Calu3 (cell line): ENCODE data around the gene TASP1. TPM values are rescaled to one million over a fixed set of nuclear protein-coding genes. Genes with fewer than 3 reads are reported as not detected.

Experiments
- BruUV-seq: library from RNA; stranded (reverse); fragments of 400-500 nt; replicated peaks from 2 replicates; lab custom pipeline; 2021; lab: Mats Ljungman, UMichigan
- CTCF ChIA-PET: fragments of 300-600 bp; sonication (Branson Sonifier 250); formaldehyde crosslinking; loops from one replicate; lab custom pipeline; 2022; ENCODE audit warnings: antibody characterized with exemption; lab: Charles Lee
- DNase-seq: peaks from one replicate; pipeline ENCODE4 v3.0.0; 2022
- H3K27ac Mint-ChIP-seq: one replicate; pipeline ENCODE4 v1.8.0; 2022; ENCODE audit warnings: mixed read lengths; ENCODE audit not compliant: unreplicated experiment
- H3K27me3 Mint-ChIP-seq: one replicate; pipeline ENCODE4 v1.8.0; 2022; ENCODE audit warnings: mixed read lengths; ENCODE audit not compliant: unreplicated experiment
- H3K36me3 Mint-ChIP-seq: one replicate; pipeline ENCODE4 v1.8.0; 2022; ENCODE audit warnings: mild to moderate bottlenecking, moderate library complexity, mixed read lengths; ENCODE audit not compliant: insufficient read depth, unreplicated experiment
- H3K4me1 Mint-ChIP-seq: one replicate; pipeline ENCODE4 v1.8.0; 2022; ENCODE audit warnings: mild to moderate bottlenecking, low read depth, mixed read lengths; ENCODE audit not compliant: unreplicated experiment
- H3K4me3 Mint-ChIP-seq: one replicate; pipeline ENCODE4 v1.8.0; 2022; ENCODE audit warnings: mild to moderate bottlenecking, low read depth, moderate library complexity, mixed read lengths; ENCODE audit not compliant: unreplicated experiment
- H3K9me3 Mint-ChIP-seq: one replicate; pipeline ENCODE4 v1.8.0; 2022; ENCODE audit warnings: low read depth, mixed read lengths; ENCODE audit not compliant: unreplicated experiment
- intact Hi-C: fragments of 100-400 bp; cut with micrococcal nuclease; formaldehyde crosslinking; loops from one replicate; pipeline ENCODE4 v1.10.0; 2022; ENCODE audit not compliant: unreplicated experiment
- total RNA-seq: library from RNA; stranded (reverse); gene quantifications from 2 replicates; pipeline ENCODE4 v1.2.3, GENCODE V29; 2022
- TF ChIP-seq, protein P1 (sequence below): fragments of 200-600 bp; IDR thresholded peaks from one replicate; pipeline ENCODE4 v1.8.0; 2022; ENCODE audit warnings: antibody characterized with exemption; ENCODE audit not compliant: unreplicated experiment

TASP1 gene
- total RNA-seq, 1 experiment from 2014 or later, result 20.0 TPM

DNA sequence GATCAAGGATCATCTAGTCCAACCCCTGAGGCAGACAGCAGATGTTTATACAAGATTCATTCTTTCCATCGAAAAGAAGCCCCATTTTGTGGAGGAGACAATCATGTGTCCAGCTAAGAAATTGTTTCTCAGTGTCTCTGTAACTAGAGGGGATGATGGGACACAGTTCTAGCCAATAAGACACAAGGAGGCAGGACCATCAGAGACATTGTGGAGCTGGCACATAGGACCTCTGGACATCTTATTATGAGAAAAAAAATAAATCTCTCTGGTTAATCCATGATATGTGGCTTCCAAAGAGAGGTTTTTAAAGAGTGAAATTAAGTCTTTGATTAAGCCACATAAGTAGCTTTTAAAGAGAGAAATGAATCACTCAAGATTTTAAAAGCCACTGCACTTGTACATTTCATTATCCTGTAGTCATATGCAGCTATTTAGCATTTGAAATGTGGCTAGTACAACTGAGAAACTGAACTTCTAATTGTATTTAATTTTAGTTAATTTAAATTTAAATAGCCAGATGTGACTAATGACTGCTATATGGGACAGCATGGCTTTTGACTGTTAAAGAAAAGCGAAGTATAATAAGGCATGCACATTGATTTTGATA is 176.8 kb downstream of the TASP1 start:
- Mint-ChIP-seq H3K4me1 (no peaks in the 10 kb centered on the region), H3K4me3 (no peak overlapping the region), H3K27ac (no peak overlapping the region), H3K36me3 (no peaks in the 10 kb centered on the region), H3K27me3 (no peaks in the 10 kb centered on the region), H3K9me3 (no peaks in the 10 kb centered on the region)
- CTCF ChIA-PET, result no interaction called here
- no peak for DNase-seq
- TF ChIP-seq, protein P1, sequence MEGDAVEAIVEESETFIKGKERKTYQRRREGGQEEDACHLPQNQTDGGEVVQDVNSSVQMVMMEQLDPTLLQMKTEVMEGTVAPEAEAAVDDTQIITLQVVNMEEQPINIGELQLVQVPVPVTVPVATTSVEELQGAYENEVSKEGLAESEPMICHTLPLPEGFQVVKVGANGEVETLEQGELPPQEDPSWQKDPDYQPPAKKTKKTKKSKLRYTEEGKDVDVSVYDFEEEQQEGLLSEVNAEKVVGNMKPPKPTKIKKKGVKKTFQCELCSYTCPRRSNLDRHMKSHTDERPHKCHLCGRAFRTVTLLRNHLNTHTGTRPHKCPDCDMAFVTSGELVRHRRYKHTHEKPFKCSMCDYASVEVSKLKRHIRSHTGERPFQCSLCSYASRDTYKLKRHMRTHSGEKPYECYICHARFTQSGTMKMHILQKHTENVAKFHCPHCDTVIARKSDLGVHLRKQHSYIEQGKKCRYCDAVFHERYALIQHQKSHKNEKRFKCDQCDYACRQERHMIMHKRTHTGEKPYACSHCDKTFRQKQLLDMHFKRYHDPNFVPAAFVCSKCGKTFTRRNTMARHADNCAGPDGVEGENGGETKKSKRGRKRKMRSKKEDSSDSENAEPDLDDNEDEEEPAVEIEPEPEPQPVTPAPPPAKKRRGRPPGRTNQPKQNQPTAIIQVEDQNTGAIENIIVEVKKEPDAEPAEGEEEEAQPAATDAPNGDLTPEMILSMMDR, result no peak
- intact Hi-C loops, result no loop called here
- no TSS peak for BruUV-seq

DNA sequence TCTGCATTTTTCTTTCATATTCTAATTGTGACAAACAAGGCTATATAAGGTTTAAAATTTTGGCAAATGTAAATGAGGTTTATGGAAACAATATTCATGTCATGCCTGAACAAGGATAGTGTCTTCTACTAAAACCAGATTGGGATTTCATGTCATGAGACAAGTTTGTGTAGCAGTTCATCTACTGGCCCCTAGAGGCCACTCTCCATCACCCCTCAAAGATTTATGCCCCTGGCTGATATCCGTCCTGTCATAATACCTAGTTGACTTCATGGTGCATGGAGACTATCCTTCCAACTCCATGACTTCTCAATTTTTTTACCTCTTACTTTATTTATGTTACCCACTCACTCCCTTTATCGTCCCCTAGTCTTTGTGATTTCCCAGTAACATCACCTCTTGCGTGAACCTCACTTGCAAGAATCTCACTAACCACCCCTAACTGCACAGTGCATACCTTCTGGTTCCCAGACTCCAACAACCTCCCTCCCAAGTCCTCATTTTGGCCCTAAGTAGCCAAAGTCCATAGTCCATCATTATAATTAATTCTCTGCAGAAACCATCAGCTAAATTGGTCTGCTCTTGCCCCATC is 179.8 kb downstream of the TASP1 start:
- CTCF ChIA-PET, result interaction anchor here (1.3 kb wide), 1 partner anchor 88 kb away, joined by 4 read pairs; no protein-coding TSS in a partner anchor
- H3K27me3 Mint-ChIP-seq, result no peaks in the 10 kb centered on the region
- no TSS peak for BruUV-seq
- TF ChIP-seq, protein P1, result peak; percentile 53
- H3K9me3 Mint-ChIP-seq, result no peaks in the 10 kb centered on the region
- no peak overlapping the region for H3K27ac Mint-ChIP-seq
- H3K4me3 Mint-ChIP-seq, result no peak overlapping the region
- intact Hi-C loops, result no loop called here
- peaks cover under 1% of the 10 kb centered on the region for H3K4me1 Mint-ChIP-seq
- peak; percentile 9 for DNase-seq
- no peaks in the 10 kb centered on the region for H3K36me3 Mint-ChIP-seq

DNA sequence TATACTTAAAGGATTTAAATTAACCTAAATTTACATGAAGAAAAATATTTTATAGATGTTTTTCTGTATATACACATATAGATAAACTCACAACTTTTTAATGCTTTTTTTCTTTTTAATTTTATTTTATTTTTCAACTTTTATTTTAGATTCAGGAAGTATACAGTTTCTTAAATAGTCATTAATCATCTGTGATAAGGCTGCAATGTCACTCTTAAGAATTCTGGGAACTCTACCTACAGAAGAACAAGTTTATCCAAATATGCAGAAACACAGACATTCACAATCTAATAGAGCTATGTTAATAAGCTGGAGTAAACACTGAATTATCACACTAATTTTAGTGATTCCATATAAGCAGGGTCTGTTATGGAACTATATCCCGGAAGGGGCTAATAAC is 181.2 kb downstream of the TASP1 start:
- CTCF ChIA-PET, result interaction anchor here (1.3 kb wide), 1 partner anchor 89 kb away, joined by 4 read pairs; no protein-coding TSS in a partner anchor
- DNase-seq, result no peak
- Mint-ChIP-seq H3K27me3 (no peaks in the 10 kb centered on the region), H3K36me3 (no peaks in the 10 kb centered on the region), H3K27ac (no peak overlapping the region), H3K4me3 (no peak overlapping the region), H3K9me3 (peaks cover 3% of the 10 kb centered on the region), H3K4me1 (peaks cover 15% of the 10 kb centered on the region)
- no TSS peak for BruUV-seq
- intact Hi-C loops, result no loop called here
- TF ChIP-seq, protein P1, result no peak

DNA sequence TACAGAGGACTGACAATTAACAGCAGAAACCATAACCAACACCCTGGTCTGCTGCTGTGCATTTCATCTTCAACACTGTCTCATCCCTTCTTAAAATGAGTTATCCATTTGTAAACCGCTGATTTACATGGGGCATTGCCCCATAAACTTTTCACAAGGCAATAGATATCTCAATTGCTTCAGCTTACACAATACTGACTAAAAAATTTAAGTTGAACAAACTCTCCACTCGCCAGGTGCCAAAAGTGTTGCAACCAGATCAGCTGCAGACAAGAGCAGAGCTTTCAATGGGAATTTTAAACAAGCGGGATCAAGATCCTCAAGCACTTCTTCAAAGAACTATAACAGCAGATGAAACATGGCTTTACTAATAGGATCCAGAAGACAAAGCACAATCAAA is 183.0 kb downstream of the TASP1 start:
- H3K9me3 Mint-ChIP-seq, result peaks cover 3% of the 10 kb centered on the region
- no peaks in the 10 kb centered on the region for H3K27me3 Mint-ChIP-seq
- no peak for DNase-seq
- no peak overlapping the region for H3K27ac Mint-ChIP-seq
- no peak overlapping the region for H3K4me3 Mint-ChIP-seq
- peaks cover 16% of the 10 kb centered on the region for H3K4me1 Mint-ChIP-seq
- TF ChIP-seq, protein P1, result no peak
- no TSS peak for BruUV-seq
- CTCF ChIA-PET, result no interaction called here
- intact Hi-C loops, result no loop called here
- H3K36me3 Mint-ChIP-seq, result no peaks in the 10 kb centered on the region
